Mucosa of stomach (tissue), 1 donor: Measurements from ENCODE around the gene ARHGEF40.

Experiments used
- H3K27me3 ChIP-seq: one replicate; pipeline ENCODE4 v1.7.0; 2013; ENCODE audit warnings: mild to moderate bottlenecking, low read length; ENCODE audit not compliant: control insufficient read depth, insufficient read depth
- H3K36me3 ChIP-seq: one replicate; pipeline ENCODE4 v1.7.0; 2013; ENCODE audit warnings: low read length; ENCODE audit not compliant: control insufficient read depth, insufficient read depth
- H3K4me1 ChIP-seq: one replicate; pipeline ENCODE4 v1.7.0; 2013; ENCODE audit warnings: mild to moderate bottlenecking, low read length; ENCODE audit not compliant: control insufficient read depth, insufficient read depth
- H3K4me3 ChIP-seq: one replicate; pipeline ENCODE4 v1.7.0; 2013; ENCODE audit warnings: low read length
- H3K9ac ChIP-seq: one replicate; pipeline ENCODE4 v1.7.0; 2013; ENCODE audit warnings: mild to moderate bottlenecking, low read length, moderate library complexity
- H3K9me3 ChIP-seq: one replicate; pipeline ENCODE4 v1.7.0; 2013; ENCODE audit warnings: mild to moderate bottlenecking, low read length, moderate library complexity; ENCODE audit not compliant: control insufficient read depth
- donor health status: Pancreatic carcinoma.

ARHGEF40 gene

GRCh38 chr14:21109377-21110138 is 39.5 kb downstream of the ARHGEF40 start:
- no peaks in the 10 kb centered on the region for H3K36me3 ChIP-seq
- peaks cover 18% of the 10 kb centered on the region for H3K4me1 ChIP-seq
- H3K4me3 ChIP-seq: no peak overlapping the region
- no peaks in the 10 kb centered on the region for H3K27me3 ChIP-seq
- no peak overlapping the region for H3K9ac ChIP-seq
- no peaks in the 10 kb centered on the region for H3K9me3 ChIP-seq

GRCh38 chr14:21112255-21112654 is 42.2 kb downstream of the ARHGEF40 start:
- Histone ChIP-seq H3K4me3 (no peak overlapping the region), H3K36me3 (no peaks in the 10 kb centered on the region), H3K9me3 (no peaks in the 10 kb centered on the region), H3K9ac (no peak overlapping the region), H3K27me3 (no peaks in the 10 kb centered on the region), H3K4me1 (peaks cover 3% of the 10 kb centered on the region)

- H3K36me3 ChIP-seq: no peaks in the 10 kb centered on the region
- H3K9me3 ChIP-seq: no peaks in the 10 kb centered on the region
- H3K4me1 ChIP-seq: no peaks in the 10 kb centered on the region
- H3K9ac ChIP-seq: no peak overlapping the region
- H3K27me3 ChIP-seq: no peaks in the 10 kb centered on the region
- no peak overlapping the region for H3K4me3 ChIP-seq
These were observed 43.3 kb downstream of the ARHGEF40 start for GRCh38 chr14:21113369-21113768.

GRCh38 chr14:21118933-21119332 is 48.8 kb downstream of the ARHGEF40 start:
- Histone ChIP-seq H3K9ac (no peak overlapping the region), H3K4me1 (no peaks in the 10 kb centered on the region), H3K36me3 (no peaks in the 10 kb centered on the region), H3K9me3 (no peaks in the 10 kb centered on the region), H3K4me3 (no peak overlapping the region), H3K27me3 (no peaks in the 10 kb centered on the region)

- Histone ChIP-seq H3K9ac (no peak overlapping the region), H3K27me3 (no peaks in the 10 kb centered on the region), H3K36me3 (no peaks in the 10 kb centered on the region), H3K4me1 (no peaks in the 10 kb centered on the region), H3K9me3 (no peaks in the 10 kb centered on the region), H3K4me3 (no peak overlapping the region)
These were observed 50.6 kb downstream of the ARHGEF40 start for GRCh38 chr14:21120686-21121085.

- Histone ChIP-seq H3K9me3 (no peaks in the 10 kb centered on the region), H3K27me3 (no peaks in the 10 kb centered on the region), H3K9ac (no peak overlapping the region), H3K4me3 (no peak overlapping the region), H3K4me1 (no peaks in the 10 kb centered on the region), H3K36me3 (no peaks in the 10 kb centered on the region)
These were observed 51.0 kb downstream of the ARHGEF40 start for GRCh38 chr14:21121122-21121521.

GRCh38 chr14:21123429-21123828 is 53.3 kb downstream of the ARHGEF40 start:
- no peaks in the 10 kb centered on the region for H3K4me1 ChIP-seq
- no peak overlapping the region for H3K4me3 ChIP-seq
- H3K36me3 ChIP-seq: no peaks in the 10 kb centered on the region
- H3K9ac ChIP-seq: no peak overlapping the region
- no peaks in the 10 kb centered on the region for H3K27me3 ChIP-seq
- no peaks in the 10 kb centered on the region for H3K9me3 ChIP-seq

GRCh38 chr14:21133901-21134300 is 63.8 kb downstream of the ARHGEF40 start:
- Histone ChIP-seq H3K27me3 (no peaks in the 10 kb centered on the region), H3K4me3 (no peak overlapping the region), H3K36me3 (no peaks in the 10 kb centered on the region), H3K9me3 (no peaks in the 10 kb centered on the region), H3K4me1 (no peaks in the 10 kb centered on the region), H3K9ac (no peak overlapping the region)

GRCh38 chr14:21136024-21136423 is 65.9 kb downstream of the ARHGEF40 start:
- H3K27me3 ChIP-seq: no peaks in the 10 kb centered on the region
- no peak overlapping the region for H3K4me3 ChIP-seq
- no peaks in the 10 kb centered on the region for H3K36me3 ChIP-seq
- no peaks in the 10 kb centered on the region for H3K9me3 ChIP-seq
- no peak overlapping the region for H3K9ac ChIP-seq
- no peaks in the 10 kb centered on the region for H3K4me1 ChIP-seq
